ENCODE results near the gene MVB12B. TPM values are rescaled to one million over a fixed set of nuclear protein-coding genes. Genes with fewer than 3 reads are reported as not detected.

MVB12B gene
- total and polyA plus RNA-seq, 7 experiments from 2014 or later: 1.6 to 9.7 (median 3.8) TPM

DNA sequence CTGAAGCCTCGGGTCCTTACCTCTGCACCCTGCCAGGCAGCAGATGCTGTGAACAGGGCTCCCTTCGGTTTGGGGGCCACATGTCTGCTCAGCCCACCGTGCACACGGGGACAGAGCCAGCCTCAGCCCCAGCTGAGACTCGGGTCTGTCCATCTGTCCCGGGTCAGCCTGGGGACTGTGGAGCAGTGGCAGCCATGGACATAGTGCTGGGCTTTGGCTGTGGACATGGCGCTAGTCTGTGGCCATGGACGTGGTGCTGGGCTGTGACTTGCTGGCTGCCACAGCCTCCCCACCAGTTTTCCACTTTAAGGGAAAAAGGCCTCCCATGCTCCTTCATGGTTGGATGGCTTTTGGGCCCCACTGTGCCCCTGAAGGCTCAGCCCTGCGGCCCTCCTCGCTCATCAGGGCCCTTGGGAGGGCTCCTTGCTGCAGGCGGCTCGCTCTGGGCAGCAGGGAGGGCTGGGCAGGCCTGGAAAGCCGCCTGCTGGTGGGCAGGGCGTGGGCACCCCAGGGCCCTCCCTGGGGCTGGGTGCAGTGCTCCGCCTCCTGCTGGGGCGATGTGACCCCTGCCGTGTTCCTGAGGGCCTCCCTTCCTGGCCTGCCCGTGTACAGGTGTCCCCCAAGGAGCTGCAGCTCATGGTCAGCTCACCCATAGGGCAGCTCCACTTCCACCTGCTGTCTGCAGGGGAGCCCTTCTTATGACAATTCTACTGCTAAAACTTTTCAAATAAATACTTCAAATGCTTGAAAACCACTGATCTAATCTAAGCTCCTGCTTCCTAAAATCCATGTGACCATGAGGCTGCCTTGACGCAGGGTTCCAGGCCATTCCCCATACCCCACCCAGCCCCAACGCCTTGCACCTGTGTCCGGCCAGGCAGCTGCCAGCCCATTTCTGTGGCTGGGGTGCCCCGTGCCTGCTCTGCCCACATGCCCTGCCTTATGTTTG is 175.0 kb downstream of the MVB12B start:
- H3K4me1 ChIP-seq (ENCODE audit: control insufficient read depth in 2 of 2, insufficient read depth in 2 of 2, low read length in 2 of 2): peaks cover 0 to 3% of the 10 kb centered on the region in 2 donors
- H3K27ac ChIP-seq (ENCODE audit: low read depth, low read length): no peak overlapping the region
- intact Hi-C loops (cut with micrococcal nuclease): loop anchor here in 1 of 2 donors (1.0 kb wide), 1 partner anchor 57 kb away; no protein-coding TSS in a partner anchor
- no peak for ATAC-seq
- CTCF ChIA-PET: interaction anchor here (0.5 to 6.3 kb wide), 4 partner anchors 10 to 788 kb away, joined by 3 to 42 read pairs (median 4); no protein-coding TSS in a partner anchor
- peaks cover 4 to 17% (median 5%) of the 10 kb centered on the region in 5 donors for H3K27me3 Mint-ChIP-seq
- peaks cover 0 to 10% of the 10 kb centered on the region in 2 donors for H3K27me3 ChIP-seq (ENCODE audit: control insufficient read depth in 2 of 2, insufficient read depth in 2 of 2, low read length in 2 of 2)
- no peaks in the 10 kb centered on the region for H3K36me3 ChIP-seq (ENCODE audit: control insufficient read depth in 2 of 3, insufficient read depth in 3 of 3, low read length in 3 of 3)
- DNase-seq: no peak
- H3K4me3 Mint-ChIP-seq: no peak overlapping the region
- POLR2A ChIA-PET: no interaction called here
- H3K9me3 Mint-ChIP-seq: no peaks in the 10 kb centered on the region
- no peaks in the 10 kb centered on the region for H3K36me3 Mint-ChIP-seq
- H3K27ac Mint-ChIP-seq: no peak overlapping the region
- H3K4me1 Mint-ChIP-seq: peaks cover 0 to 8% (median 5%) of the 10 kb centered on the region in 7 donors
- no peaks in the 10 kb centered on the region for H3K9me3 ChIP-seq (ENCODE audit: control insufficient read depth in 2 of 3, low read length in 3 of 3)
- H3K4me3 ChIP-seq (ENCODE audit: low read length): no peak overlapping the region

DNA sequence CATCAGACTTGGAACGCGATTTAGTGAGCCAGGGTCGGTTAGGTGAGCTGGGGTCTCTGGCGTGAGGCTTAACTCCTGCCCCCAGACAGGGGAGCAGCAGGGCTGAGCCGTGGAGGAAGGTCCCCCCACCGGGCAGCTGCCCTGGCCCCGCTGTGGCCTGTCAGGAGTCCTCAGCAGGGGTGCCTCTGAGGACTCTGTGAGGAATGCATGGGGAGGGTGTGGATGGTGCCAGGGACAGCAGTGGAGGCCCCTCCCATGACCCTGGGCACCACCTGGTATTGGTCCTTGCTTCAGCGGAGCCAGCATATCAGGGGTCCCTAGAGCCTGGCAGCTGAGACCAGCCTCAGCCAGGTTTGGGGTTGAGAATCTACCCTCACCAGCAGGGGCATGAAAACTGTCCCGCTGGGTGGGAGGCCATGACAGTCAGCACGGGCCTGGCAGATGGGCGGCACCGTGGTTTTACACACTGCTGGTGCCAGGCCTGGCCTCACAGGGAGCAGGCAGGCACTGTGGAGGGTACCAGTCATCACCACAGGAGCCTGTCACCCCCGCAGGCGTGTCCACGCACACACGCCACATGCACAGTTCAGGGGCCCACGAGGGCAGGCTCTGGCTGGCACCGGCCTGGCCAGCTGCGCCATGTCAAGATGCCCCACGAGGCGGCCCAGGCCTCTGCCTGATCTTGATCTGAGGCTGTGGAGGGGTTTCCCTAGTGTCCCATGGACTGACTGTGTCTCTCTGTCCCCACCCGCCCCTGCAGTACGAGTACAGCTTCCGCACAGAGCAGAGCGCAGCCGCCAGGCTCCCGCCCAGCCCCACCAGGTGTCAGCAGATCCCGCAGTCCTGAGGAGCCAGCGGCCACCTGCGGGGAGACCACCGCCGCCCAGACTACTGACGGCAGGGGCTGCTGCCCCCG is 176.0 kb downstream of the MVB12B start:
- H3K36me3 Mint-ChIP-seq: no peaks in the 10 kb centered on the region
- H3K36me3 ChIP-seq (ENCODE audit: control insufficient read depth in 2 of 3, insufficient read depth in 3 of 3, low read length in 3 of 3): no peaks in the 10 kb centered on the region
- ATAC-seq (no peak), DNase-seq (no peak)
- CTCF ChIA-PET: interaction anchor here (1.5 to 6.3 kb wide), 2 partner anchors 54 to 55 kb away, joined by 3 to 42 read pairs; no protein-coding TSS in a partner anchor
- H3K4me1 Mint-ChIP-seq: peaks cover 0 to 8% (median 5%) of the 10 kb centered on the region in 7 donors
- no peaks in the 10 kb centered on the region for H3K9me3 ChIP-seq (ENCODE audit: control insufficient read depth in 2 of 3, low read length in 3 of 3)
- H3K27ac Mint-ChIP-seq: no peak overlapping the region
- POLR2A ChIA-PET: no interaction called here
- no peak overlapping the region for H3K4me3 ChIP-seq (ENCODE audit: low read length)
- H3K4me3 Mint-ChIP-seq: no peak overlapping the region
- no peaks in the 10 kb centered on the region for H3K9me3 Mint-ChIP-seq
- peaks cover 0 to 3% of the 10 kb centered on the region in 2 donors for H3K4me1 ChIP-seq (ENCODE audit: control insufficient read depth in 2 of 2, insufficient read depth in 2 of 2, low read length in 2 of 2)
- no peak overlapping the region for H3K27ac ChIP-seq (ENCODE audit: low read depth, low read length)
- H3K27me3 Mint-ChIP-seq: peaks cover 4 to 15% (median 5%) of the 10 kb centered on the region in 5 donors
- peaks cover 0 to 10% of the 10 kb centered on the region in 2 donors for H3K27me3 ChIP-seq (ENCODE audit: control insufficient read depth in 2 of 2, insufficient read depth in 2 of 2, low read length in 2 of 2)
- intact Hi-C loops (cut with micrococcal nuclease): no loop called here

GRCh38 chr9:126503333-126504085 is 176.9 kb downstream of the MVB12B start:
- ChIA-PET POLR2A (no interaction called here), CTCF (interaction anchor here (6.3 kb wide), 1 partner anchor 55 kb away, joined by 42 read pairs; no protein-coding TSS in a partner anchor)
- no peak for ATAC-seq
- Mint-ChIP-seq H3K27ac (no peak overlapping the region), H3K9me3 (peaks cover 0 to under 1% (median 0%) of the 10 kb centered on the region in 11 donors), H3K27me3 (peaks cover 4 to 15% (median 7%) of the 10 kb centered on the region in 5 donors), H3K4me3 (no peak overlapping the region), H3K36me3 (no peaks in the 10 kb centered on the region), H3K4me1 (peaks cover 0 to 9% (median 5%) of the 10 kb centered on the region in 7 donors)
- Histone ChIP-seq H3K27me3 (ENCODE audit: control insufficient read depth in 2 of 2, insufficient read depth in 2 of 2, low read length in 2 of 2) (peaks cover 0 to 10% of the 10 kb centered on the region in 2 donors), H3K27ac (ENCODE audit: low read depth, low read length) (no peak overlapping the region), H3K9me3 (ENCODE audit: control insufficient read depth in 2 of 3, low read length in 3 of 3) (no peaks in the 10 kb centered on the region), H3K4me1 (ENCODE audit: control insufficient read depth in 2 of 2, insufficient read depth in 2 of 2, low read length in 2 of 2) (peaks cover 0 to 3% of the 10 kb centered on the region in 2 donors), H3K36me3 (ENCODE audit: control insufficient read depth in 2 of 3, insufficient read depth in 3 of 3, low read length in 3 of 3) (no peaks in the 10 kb centered on the region), H3K4me3 (ENCODE audit: low read length) (no peak overlapping the region)
- no peak for DNase-seq
- intact Hi-C loops (cut with micrococcal nuclease): no loop called here

GRCh38 chr9:126504086-126504976 is 177.7 kb downstream of the MVB12B start:
- Mint-ChIP-seq H3K4me1 (peaks cover 0 to 11% (median 5%) of the 10 kb centered on the region in 7 donors), H3K27me3 (peaks cover 7 to 20% (median 14%) of the 10 kb centered on the region in 5 donors), H3K9me3 (peaks cover 0 to 1% (median 0%) of the 10 kb centered on the region in 11 donors), H3K4me3 (no peak overlapping the region), H3K27ac (no peak overlapping the region), H3K36me3 (no peaks in the 10 kb centered on the region)
- ChIA-PET CTCF (no interaction called here), POLR2A (no interaction called here)
- no peak for DNase-seq
- H3K4me3 ChIP-seq (ENCODE audit: low read length): no peak overlapping the region
- H3K9me3 ChIP-seq (ENCODE audit: control insufficient read depth in 2 of 3, low read length in 3 of 3): no peaks in the 10 kb centered on the region
- peaks cover 0 to 2% of the 10 kb centered on the region in 2 donors for H3K4me1 ChIP-seq (ENCODE audit: control insufficient read depth in 2 of 2, insufficient read depth in 2 of 2, low read length in 2 of 2)
- intact Hi-C loops (cut with micrococcal nuclease): no loop called here
- no peak for ATAC-seq
- H3K36me3 ChIP-seq (ENCODE audit: control insufficient read depth in 2 of 3, insufficient read depth in 3 of 3, low read length in 3 of 3): no peaks in the 10 kb centered on the region
- peaks cover 0 to 10% of the 10 kb centered on the region in 2 donors for H3K27me3 ChIP-seq (ENCODE audit: control insufficient read depth in 2 of 2, insufficient read depth in 2 of 2, low read length in 2 of 2)
- H3K27ac ChIP-seq (ENCODE audit: low read depth, low read length): no peak overlapping the region

DNA sequence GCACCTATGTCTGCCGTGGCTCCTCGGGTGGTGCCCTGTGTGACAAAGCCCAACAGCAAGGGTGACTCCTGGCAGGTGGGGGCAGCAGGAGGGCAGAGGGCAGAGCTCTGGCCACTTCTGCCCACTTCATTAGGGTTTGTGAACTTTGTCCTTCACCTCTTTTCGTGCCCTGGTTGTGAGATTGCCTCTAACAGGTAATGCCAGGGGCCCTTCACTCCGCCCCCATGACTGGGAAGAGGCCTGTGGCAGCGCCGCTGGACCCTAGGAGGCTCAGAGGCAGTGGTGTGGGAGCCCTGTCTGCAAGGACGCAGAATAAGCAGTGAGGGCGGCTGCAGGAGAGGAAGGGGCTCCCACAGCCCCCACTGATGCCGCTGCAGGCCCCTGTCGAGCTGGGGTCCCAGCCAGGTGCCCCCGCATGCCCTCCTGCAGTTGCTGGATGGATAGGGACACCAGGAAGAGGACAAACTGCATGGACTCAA is 178.4 kb downstream of the MVB12B start:
- Histone ChIP-seq H3K4me1 (ENCODE audit: control insufficient read depth in 2 of 2, insufficient read depth in 2 of 2, low read length in 2 of 2) (no peaks in the 10 kb centered on the region), H3K9me3 (ENCODE audit: control insufficient read depth in 2 of 3, low read length in 3 of 3) (no peaks in the 10 kb centered on the region), H3K4me3 (ENCODE audit: low read length) (no peak overlapping the region), H3K27ac (ENCODE audit: low read depth, low read length) (no peak overlapping the region), H3K27me3 (ENCODE audit: control insufficient read depth in 2 of 2, insufficient read depth in 2 of 2, low read length in 2 of 2) (peaks cover 0 to 6% of the 10 kb centered on the region in 2 donors), H3K36me3 (ENCODE audit: control insufficient read depth in 2 of 3, insufficient read depth in 3 of 3, low read length in 3 of 3) (no peaks in the 10 kb centered on the region)
- peaks cover 0 to 1% (median 0%) of the 10 kb centered on the region in 11 donors for H3K9me3 Mint-ChIP-seq
- no peak overlapping the region for H3K4me3 Mint-ChIP-seq
- ChIA-PET POLR2A (no interaction called here), CTCF (interaction anchor here (0.5 kb wide), 1 partner anchor 10 kb away, joined by 5 read pairs; no protein-coding TSS in a partner anchor)
- H3K27ac Mint-ChIP-seq: no peak overlapping the region
- H3K27me3 Mint-ChIP-seq: peaks cover 11 to 21% (median 13%) of the 10 kb centered on the region in 5 donors
- H3K36me3 Mint-ChIP-seq: no peaks in the 10 kb centered on the region
- intact Hi-C loops (cut with micrococcal nuclease): no loop called here
- ATAC-seq (no peak), DNase-seq (no peak)
- peaks cover 0 to 10% (median 5%) of the 10 kb centered on the region in 7 donors for H3K4me1 Mint-ChIP-seq

All from naive thymus-derived CD4-positive, alpha-beta T cell (primary cell).